GM21528 (cell line): ENCODE results near the gene KLHDC4.
"Not testable (repeated sequence)": the region's sequence is repeated elsewhere in the genome, so short reads cannot be mapped to it uniquely, and the experiment has no call there.

Experiments
- ATAC-seq: cut with Tn5 transposase; IDR thresholded peaks from one replicate; pipeline ENCODE4 v1.9.1; 2021; ENCODE audit warnings: mild to moderate bottlenecking, moderate library complexity; ENCODE audit not compliant: unreplicated experiment, low FRiP score

The KLHDC4 gene

DNA sequence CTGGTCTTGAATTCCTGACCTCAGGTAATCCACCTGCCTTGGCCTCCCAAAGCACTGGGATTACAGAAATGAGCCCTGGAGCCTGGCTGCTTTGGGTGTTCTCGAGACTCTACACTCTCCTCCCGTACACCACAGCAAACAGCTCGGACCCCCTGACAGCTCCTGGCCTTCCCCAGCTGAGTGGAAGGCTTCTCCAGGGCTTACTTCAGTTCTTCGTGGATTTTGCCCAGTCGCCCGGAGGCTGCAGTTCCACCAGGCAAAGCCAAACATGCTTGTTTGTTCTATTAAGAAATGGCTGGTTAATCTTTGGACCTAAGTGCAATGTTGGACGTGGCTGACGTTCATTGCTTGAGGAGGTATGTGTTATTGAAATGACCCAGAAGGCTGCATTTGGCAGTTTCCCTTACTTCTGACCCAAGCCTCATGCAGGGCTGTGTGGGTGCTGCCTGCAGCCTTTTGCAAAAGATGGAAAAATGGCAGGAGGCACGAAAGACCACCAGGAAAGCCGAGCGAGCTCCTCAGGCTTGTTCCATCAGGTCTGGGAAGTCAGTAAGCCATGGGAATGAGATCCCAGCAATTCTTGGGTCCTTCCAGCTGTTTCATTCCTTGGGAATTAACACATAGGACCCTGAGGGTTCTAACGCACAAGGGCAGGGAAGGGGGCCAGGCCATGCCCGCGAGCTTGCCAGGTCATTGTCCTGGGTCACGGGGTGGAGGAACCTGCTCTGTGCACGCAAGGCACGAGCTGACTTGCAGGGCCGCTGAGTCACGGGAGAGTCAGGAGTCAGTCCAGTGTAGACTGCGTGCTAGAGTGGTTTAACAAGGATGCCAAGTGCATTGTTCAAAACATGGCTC lies 23.9 kb upstream of the KLHDC4 start:
- ATAC-seq, result no peak

DNA sequence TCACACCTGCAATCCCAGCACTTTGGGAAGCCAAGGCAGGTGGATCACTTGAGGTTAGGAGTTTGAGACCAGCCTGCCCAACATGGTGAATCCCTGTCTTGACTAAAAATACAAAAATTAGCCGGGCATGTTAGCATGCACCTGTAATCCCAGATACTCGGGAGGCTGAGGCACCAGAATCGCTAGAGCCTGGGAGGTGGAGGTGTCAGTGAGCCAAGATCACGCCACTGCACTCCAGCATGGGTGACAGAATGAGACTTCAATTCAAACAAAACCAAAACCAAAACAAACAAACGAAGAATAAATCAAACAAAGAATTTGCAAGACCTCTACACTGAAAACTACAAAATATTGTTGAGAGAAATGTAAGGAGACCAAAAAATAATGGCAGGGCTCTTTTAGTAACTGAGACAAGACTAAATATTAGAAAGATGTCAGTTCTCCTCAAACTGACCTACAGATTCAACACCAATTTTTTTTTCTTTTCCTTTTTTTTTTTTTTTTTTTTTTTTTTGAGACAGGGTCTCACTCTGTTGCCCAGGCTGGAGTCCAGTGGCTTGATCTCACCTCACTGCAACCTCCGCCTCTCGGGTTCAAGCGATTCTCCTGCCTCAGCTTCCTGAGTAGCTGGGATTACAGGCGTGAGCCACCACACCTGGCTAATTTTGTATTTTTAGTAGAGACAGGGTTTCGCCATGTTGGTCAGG lies 23.1 kb upstream of the KLHDC4 start:
- ATAC-seq, result not testable (repeated sequence)

DNA sequence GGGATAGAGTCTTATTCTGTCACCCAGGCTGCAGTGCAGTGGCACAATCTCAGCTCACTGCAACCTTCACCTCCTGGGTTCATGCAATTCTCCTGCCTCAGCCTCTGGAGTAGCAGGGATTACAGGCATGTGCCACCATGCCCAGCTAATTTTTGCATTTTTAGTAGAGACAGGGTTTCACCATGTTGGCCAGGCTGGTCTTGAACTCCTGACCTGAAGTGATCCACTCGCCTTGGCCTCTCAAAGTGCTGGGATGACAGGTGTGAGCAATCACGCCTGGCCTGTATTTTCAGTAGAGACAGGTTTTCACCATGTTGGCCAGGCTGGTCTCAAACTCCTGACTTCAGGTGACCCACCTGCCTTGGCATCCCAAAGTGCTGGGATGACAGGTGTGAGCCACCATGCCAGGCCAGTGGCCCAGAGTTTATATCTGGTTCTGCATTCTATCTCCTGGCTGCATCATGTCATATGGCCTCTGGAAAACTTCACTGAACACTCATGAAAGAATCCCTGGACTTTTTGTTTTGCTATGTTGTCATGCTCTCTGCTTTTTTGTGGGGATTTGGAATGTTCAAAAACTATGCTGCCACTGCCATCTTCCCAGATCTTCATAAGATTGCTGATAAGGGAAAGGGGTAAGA lies 21.8 kb upstream of the KLHDC4 start:
- ATAC-seq, result not testable (repeated sequence)

DNA sequence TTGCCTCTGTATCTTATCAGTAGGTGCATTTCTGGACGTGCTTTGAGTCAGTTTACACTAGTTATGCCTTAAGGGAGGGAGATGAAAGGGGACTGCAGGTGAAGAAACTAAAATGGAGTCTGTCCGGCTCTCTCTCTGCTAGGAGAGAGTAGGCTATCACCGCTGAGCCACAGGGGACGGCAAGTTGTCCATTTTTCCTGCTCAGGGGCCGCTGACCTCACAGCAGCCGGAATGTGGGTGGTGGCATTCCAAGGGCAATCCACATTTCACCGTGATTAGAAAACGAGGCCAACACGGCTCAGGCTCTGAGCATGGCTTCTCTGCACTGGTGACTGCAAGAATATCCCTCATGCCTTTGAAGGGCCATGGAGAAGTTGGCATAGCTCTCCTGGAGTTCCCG lies 19.0 kb upstream of the KLHDC4 start:
- no peak for ATAC-seq

DNA sequence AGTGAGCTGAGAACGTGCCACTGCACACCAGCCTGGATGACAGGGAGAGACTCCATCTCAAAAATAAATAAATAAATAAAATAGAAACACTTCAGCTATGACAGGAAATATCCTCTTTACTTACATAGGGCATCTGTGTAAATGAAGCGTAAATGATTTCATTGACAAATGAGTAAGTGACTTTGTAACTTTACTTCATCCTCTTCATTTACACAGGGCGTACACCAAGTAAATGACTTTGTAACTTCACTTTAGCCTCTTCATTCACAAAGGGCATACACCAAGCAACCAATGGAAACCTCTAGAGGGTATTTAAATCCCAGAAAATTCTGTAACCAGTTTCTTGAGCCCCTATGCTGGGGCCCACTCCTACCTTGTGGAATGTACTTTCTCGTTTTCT lies 16.2 kb upstream of the KLHDC4 start:
- ATAC-seq, result no peak

DNA sequence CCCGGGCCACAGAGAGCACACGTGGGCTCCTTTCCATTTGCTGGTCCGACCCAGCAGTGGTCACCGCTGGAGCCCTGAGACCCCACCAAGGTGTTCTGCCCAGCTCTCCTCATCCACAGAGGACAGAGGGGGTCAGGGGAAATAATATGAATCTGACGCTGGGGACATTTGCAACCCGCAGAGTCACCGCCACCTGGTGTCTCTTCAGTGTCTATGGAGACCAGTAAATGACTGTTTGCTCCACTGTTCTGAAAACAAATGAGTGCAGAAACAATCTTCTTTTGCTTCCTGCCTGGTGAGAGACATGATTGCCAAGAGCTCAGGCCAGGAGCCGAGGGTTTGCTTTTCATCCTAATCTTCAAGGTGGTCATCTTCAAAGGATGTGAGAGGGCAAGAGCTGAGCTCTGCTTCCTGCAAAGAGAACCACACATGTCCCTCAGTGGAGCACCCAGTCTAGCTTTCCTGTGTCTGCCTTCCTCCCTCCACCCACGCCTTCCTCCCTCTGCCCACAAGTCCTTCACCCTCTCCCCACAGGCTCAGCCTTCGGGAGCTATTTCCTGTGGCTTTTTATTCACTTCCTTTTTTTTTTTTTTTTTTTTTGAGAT lies 14.7 kb upstream of the KLHDC4 start:
- ATAC-seq, result peak; percentile 45

DNA sequence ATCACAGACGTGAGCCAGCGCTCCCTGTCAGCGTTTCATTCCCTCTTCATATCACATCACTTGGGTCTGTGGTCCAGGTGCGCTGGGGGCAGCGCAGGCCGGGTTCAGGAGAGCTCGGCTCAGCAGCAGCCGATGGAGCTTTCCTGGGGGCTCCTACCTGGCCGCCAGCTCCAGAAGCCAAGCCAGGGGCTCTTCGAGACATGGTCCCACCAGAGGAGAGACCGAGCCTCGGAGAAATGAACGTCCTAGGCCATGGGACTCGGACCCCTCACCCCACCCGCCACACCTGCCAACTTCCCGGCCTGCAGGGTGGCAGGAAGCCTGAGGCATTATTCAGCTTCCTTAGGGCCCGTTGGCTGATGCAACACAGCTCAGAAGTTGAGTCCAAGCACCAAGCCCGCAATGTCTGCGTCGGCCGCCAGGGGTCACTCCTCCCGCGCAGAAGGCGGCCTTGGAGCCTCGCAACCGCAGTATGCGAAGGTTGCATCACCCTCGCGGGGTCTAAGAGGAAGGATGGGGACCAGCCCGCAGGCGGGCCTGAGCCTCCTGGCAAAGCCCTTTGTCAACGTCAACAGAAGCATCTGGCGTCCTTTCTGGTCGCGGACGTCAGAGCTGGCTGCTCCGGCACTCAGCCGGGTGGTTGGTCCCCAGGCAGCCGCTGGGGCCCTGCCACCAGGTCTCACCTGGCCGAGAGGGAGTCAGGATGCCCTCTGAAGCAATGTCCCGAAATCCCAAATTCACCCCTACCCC lies 13.2 kb upstream of the KLHDC4 start:
- peak; percentile 41 for ATAC-seq

GRCh38 chr16:87778476-87778829 lies 12.7 kb upstream of the KLHDC4 start:
- no peak for ATAC-seq

DNA sequence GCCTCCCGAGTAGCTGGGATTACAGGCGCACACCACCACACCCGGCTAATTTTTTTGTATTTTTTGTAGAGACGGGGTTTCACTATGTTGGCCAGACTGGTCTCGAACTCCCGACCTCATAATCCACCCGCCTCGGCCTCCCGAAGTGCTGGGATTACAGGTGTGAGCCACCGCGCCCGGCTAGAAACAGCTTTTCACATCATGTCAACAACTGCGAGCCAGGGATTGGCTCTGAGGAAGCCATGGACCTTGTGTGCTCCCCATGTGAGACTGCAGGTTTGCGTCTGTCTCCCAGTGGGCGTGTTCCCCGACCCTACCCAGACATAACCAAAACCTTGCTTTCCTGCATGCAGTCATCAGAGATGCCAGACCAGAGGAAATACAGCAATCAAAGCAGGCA lies 8.1 kb upstream of the KLHDC4 start:
- not testable (repeated sequence) for ATAC-seq

DNA sequence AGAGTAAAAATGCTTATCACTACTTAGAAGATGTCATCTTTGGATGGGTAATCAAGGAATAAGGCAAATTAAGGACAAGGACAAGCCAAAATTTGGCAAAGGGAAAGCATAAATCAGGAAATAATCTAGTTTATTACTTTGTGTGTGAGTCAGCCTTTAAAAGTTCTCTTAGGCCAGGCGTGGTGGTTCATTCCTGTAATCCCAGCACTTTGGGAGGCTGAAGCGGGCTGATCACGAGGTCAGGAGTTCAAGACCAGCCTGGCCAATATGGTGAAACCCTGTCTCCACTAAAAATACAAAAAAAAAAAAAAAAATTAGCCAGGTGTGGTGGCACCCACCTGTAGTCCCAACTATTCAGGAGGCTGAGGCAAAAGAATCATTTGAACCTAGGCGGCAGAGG lies 1.7 kb upstream of the KLHDC4 start:
- ATAC-seq, result not testable (repeated sequence)

GRCh38 chr16:87766485-87766797 lies 655 bp upstream of the KLHDC4 start:
- no peak for ATAC-seq

DNA sequence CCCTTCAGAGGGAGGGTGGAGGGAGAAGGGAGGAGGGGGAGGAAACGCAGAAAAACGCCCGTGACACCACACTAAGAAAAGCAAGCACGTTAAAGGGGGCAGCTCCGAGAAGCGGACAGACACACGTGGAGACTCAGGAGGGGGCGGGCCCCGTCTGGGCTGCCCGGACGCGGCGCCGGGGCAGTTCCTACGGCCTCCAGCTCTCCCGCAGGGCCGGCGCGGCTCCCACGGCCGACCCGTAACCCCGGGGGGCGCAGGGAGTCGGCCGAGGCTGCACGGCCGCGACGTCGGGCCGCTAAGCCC lies 362 bp downstream of the KLHDC4 start:
- peak; percentile 30 for ATAC-seq

GRCh38 chr16:87764600-87765472 lies 950 bp downstream of the KLHDC4 start:
- peak; percentile 35 for ATAC-seq

DNA sequence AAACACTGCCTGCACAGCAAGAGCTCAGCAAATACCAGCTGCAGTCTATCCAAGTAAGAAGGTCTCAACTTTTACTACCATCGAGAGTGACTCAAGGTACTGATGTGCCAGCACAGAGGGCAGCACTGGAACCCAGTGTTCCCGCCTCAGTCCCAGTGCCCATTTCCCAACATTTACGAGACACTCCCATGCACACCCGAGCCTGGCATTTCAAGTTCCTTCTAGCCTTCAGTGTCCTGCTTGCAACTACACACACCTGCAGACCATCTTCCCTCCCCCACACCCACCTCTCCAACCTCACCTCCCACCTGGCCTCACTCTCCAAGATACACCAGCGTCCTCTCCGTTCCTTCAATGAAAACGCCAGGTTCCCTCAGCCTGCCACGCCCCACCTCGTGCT lies 3.2 kb downstream of the KLHDC4 start:
- no peak for ATAC-seq

- ATAC-seq, result no peak
Observed at GRCh38 chr16:87762071-87762571, 3.7 kb downstream of the KLHDC4 start.

DNA sequence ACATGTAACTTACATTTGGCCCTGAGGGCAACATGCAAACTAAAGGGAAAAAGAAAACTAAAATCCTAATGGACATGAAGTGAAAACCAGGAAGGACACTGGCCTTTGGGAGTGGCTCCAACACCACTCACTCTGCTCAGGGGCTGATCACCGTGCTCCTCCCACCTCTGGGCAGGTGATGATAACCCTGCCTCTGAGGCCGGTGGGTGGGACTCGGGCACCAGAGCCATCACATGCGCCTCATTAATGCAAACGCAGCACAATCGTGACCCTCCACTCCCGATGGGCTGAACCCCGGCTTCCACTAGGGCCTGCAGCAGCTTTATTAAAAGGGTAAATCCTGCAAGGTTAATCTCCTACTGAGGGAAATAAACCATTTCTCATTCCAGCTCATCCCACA lies 4.7 kb downstream of the KLHDC4 start:
- no peak for ATAC-seq

GRCh38 chr16:87757841-87758426 lies 7.9 kb downstream of the KLHDC4 start:
- ATAC-seq, result no peak

DNA sequence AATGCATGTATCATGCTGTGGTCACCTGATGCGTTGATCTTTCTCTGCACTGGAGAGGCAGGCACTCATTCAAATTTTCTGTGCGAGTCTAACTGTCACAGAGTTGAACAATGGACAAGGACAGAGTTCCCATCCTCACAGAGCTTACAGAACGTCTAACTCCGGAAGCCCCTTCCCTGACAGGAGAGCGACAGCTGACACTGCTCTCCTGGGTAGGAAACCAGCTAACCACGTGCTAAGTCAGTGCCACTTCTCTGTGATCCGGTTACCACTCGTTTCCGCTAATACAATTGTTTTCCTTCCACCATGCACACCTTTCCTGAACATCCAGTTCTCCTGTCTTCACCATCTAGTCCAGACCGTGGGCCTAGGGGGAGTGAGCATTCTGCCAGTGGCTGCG lies 11.3 kb downstream of the KLHDC4 start:
- no peak for ATAC-seq
